ENCODE results near the gene C1QTNF5. TPM values are rescaled to one million over a fixed set of nuclear protein-coding genes. Genes with fewer than 3 reads are reported as not detected.

The C1QTNF5 gene
- total RNA-seq, 2 donors from 2014 or later: 0.62 to 0.66 TPM

DNA sequence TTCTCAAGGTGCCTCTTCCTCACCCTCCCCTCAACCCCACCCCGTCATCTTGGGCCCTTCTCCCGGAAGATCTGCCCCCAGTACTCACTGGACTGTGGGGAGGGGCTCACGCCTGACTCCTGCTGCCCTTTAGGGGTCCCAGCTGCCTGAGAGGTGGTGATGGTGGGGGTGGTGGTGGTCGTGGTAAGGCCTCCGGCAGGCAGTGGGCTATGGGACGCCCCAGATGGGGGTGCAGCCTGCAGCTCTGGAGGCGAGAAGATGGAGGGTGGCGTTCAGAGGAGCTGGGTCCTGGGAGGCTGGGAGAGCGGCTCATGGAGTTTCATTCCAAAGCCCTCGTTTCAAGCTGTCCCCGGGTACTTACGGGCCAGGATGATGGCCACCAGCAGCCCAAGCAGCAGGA lies 5.0 kb upstream of the C1QTNF5 start:
- Histone ChIP-seq H3K4me1 (ENCODE audit: control insufficient read depth, insufficient read depth, low read length) (no peaks in the 10 kb centered on the region), H3K27ac (ENCODE audit: low read depth, low read length) (no peak overlapping the region), H3K4me3 (ENCODE audit: low read length) (no peak overlapping the region), H3K27me3 (ENCODE audit: control insufficient read depth, insufficient read depth, low read length, poor library complexity, severe bottlenecking) (peaks cover 57% of the 10 kb centered on the region), H3K9me3 (ENCODE audit: control insufficient read depth, low read length) (no peaks in the 10 kb centered on the region), H3K36me3 (ENCODE audit: control insufficient read depth, insufficient read depth, low read length) (no peaks in the 10 kb centered on the region), H3K9ac (ENCODE audit: extremely low read depth, low read length, poor library complexity, severe bottlenecking) (no peak overlapping the region)
- peaks cover 1% of the 10 kb centered on the region for H3K9me3 Mint-ChIP-seq
- H3K4me1 Mint-ChIP-seq: no peaks in the 10 kb centered on the region
- H3K36me3 Mint-ChIP-seq (ENCODE audit: low read depth): no peaks in the 10 kb centered on the region
- no peak overlapping the region for H3K27ac Mint-ChIP-seq
- H3K4me3 Mint-ChIP-seq: no peak overlapping the region
- WGBS, 2 experiments (ENCODE audit: insufficient coverage in 1 of 2, insufficient read length in 1 of 2): 89 to 90% methylated on average over 7 to 12 of the region's 12 CpGs
- TF ChIP-seq, protein P1, sequence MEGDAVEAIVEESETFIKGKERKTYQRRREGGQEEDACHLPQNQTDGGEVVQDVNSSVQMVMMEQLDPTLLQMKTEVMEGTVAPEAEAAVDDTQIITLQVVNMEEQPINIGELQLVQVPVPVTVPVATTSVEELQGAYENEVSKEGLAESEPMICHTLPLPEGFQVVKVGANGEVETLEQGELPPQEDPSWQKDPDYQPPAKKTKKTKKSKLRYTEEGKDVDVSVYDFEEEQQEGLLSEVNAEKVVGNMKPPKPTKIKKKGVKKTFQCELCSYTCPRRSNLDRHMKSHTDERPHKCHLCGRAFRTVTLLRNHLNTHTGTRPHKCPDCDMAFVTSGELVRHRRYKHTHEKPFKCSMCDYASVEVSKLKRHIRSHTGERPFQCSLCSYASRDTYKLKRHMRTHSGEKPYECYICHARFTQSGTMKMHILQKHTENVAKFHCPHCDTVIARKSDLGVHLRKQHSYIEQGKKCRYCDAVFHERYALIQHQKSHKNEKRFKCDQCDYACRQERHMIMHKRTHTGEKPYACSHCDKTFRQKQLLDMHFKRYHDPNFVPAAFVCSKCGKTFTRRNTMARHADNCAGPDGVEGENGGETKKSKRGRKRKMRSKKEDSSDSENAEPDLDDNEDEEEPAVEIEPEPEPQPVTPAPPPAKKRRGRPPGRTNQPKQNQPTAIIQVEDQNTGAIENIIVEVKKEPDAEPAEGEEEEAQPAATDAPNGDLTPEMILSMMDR (conservative IDR thresholded peaks at IDR 0.05): no peak
- peaks cover 75% of the 10 kb centered on the region for H3K27me3 Mint-ChIP-seq (ENCODE audit: insufficient read depth)
- DNase-seq: no peak

DNA sequence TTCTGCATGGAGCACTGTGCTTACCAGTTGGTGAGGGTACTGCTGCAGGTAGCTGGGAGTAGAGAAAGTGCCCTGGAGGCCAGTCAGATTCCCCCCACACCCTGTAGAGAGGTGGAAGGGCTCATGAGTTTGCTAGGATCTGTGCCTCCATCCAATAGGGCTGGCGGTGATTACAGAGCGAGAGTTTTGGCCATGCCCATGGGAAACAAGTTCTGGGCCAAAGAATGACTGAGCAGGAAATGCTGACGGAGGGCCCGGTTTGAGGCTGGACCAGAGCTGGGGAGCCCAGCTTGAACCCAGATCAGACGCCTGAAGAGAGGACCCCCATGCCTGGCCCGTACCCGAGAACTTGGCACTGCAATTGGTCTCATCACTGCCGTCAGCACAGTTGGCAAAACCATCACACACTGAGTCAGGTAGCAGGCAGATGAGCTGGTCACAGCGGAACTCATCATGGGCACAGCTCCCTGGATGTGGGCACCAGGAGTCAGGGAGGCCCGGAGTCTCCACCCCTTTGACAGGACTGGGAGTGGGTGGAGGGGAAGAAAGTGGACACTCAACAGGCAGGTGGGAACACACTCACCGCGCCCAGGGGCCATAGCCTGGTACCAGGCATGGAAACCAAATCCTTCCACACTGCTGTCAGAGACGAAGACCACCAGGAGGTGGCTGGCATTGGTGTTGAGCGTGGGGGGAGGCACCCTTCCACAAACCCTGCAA lies 3.8 kb upstream of the C1QTNF5 start:
- Histone ChIP-seq H3K27me3 (ENCODE audit: control insufficient read depth, insufficient read depth, low read length, poor library complexity, severe bottlenecking) (peaks cover 69% of the 10 kb centered on the region), H3K9ac (ENCODE audit: extremely low read depth, low read length, poor library complexity, severe bottlenecking) (no peak overlapping the region), H3K27ac (ENCODE audit: low read depth, low read length) (no peak overlapping the region), H3K4me1 (ENCODE audit: control insufficient read depth, insufficient read depth, low read length) (no peaks in the 10 kb centered on the region), H3K4me3 (ENCODE audit: low read length) (no peak overlapping the region), H3K9me3 (ENCODE audit: control insufficient read depth, low read length) (no peaks in the 10 kb centered on the region), H3K36me3 (ENCODE audit: control insufficient read depth, insufficient read depth, low read length) (no peaks in the 10 kb centered on the region)
- 85 to 87% methylated on average over 8 to 14 of the region's 14 CpGs for WGBS, 2 experiments (ENCODE audit: insufficient coverage in 1 of 2, insufficient read length in 1 of 2)
- no peaks in the 10 kb centered on the region for H3K36me3 Mint-ChIP-seq (ENCODE audit: low read depth)
- DNase-seq: peak; percentile 39
- H3K27me3 Mint-ChIP-seq (ENCODE audit: insufficient read depth): peaks cover 81% of the 10 kb centered on the region
- H3K9me3 Mint-ChIP-seq: peaks cover 1% of the 10 kb centered on the region
- no peaks in the 10 kb centered on the region for H3K4me1 Mint-ChIP-seq
- TF ChIP-seq, protein P1 (conservative IDR thresholded peaks at IDR 0.05): no peak
- no peak overlapping the region for H3K4me3 Mint-ChIP-seq
- no peak overlapping the region for H3K27ac Mint-ChIP-seq

DNA sequence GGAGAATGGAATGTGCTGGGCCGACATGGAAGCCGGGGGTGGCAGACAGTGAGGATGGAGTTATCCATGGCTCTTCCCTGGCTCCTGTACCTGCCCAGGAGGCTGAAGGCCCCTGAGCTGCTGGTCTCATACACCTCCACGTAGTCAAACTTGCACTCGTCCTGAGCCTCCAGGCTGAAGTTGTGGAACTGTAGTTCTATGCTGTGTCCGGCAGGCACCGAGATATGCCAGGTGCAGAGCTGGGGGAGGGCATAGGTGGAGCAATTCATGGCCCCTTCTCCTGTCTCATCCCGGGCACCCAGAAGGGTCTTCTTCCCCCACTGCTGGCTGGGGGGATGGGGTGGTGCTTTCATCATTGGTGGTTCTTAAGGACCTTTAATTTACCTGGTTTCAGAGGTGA lies 3.0 kb upstream of the C1QTNF5 start:
- H3K27me3 ChIP-seq (ENCODE audit: control insufficient read depth, insufficient read depth, low read length, poor library complexity, severe bottlenecking): peaks cover 77% of the 10 kb centered on the region
- H3K9ac ChIP-seq (ENCODE audit: extremely low read depth, low read length, poor library complexity, severe bottlenecking): no peak overlapping the region
- no peak overlapping the region for H3K4me3 Mint-ChIP-seq
- H3K4me3 ChIP-seq (ENCODE audit: low read length): no peak overlapping the region
- H3K4me1 Mint-ChIP-seq: peaks cover 2% of the 10 kb centered on the region
- H3K9me3 ChIP-seq (ENCODE audit: control insufficient read depth, low read length): no peaks in the 10 kb centered on the region
- H3K36me3 ChIP-seq (ENCODE audit: control insufficient read depth, insufficient read depth, low read length): no peaks in the 10 kb centered on the region
- H3K4me1 ChIP-seq (ENCODE audit: control insufficient read depth, insufficient read depth, low read length): no peaks in the 10 kb centered on the region
- TF ChIP-seq, protein P1 (conservative IDR thresholded peaks at IDR 0.05): no peak
- H3K36me3 Mint-ChIP-seq (ENCODE audit: low read depth): no peaks in the 10 kb centered on the region
- H3K27me3 Mint-ChIP-seq (ENCODE audit: insufficient read depth): peaks cover 88% of the 10 kb centered on the region
- H3K27ac Mint-ChIP-seq: no peak overlapping the region
- H3K27ac ChIP-seq (ENCODE audit: low read depth, low read length): no peak overlapping the region
- WGBS, 2 experiments (ENCODE audit: insufficient coverage in 1 of 2, insufficient read length in 1 of 2): 87 to 96% methylated on average over 4 to 6 of the region's 7 CpGs
- peaks cover 1% of the 10 kb centered on the region for H3K9me3 Mint-ChIP-seq
- peak; percentile 31 for DNase-seq

Data from endodermal cell (in vitro differentiated cells).